Right cardiac atrium (tissue), 5 donors: ENCODE results near the gene C19orf73. TPM values are rescaled to one million over a fixed set of nuclear protein-coding genes. Genes with fewer than 3 reads are reported as not detected.
"Not testable (repeated sequence)": the region's sequence is repeated elsewhere in the genome, so short reads cannot be mapped to it uniquely, and the experiment has no call there.

Source experiments
- ATAC-seq, 2 donors: fragments of 200-7000 bp; cut with Tn5 transposase; one replicate each; pipeline versions ENCODE4 v1.8.0 to v1.9.1; 2020; ENCODE audit warnings: moderate library complexity in 2 of 2, mild to moderate bottlenecking in 1 of 2
- DNase-seq, 3 donors: peaks; one replicate each; pipeline ENCODE4 v3.0.0-alpha.2; 2020
- H3K27ac ChIP-seq: one replicate; pipeline ENCODE4 v1.5.1; 2013; ENCODE audit warnings: mild to moderate bottlenecking, low read length, control low read depth, moderate library complexity
- H3K27me3 ChIP-seq: one replicate; pipeline ENCODE4 v1.6.1; 2013; ENCODE audit not compliant: control insufficient read depth, insufficient read depth
- H3K4me1 ChIP-seq: one replicate; pipeline ENCODE4 v1.6.1; 2013; ENCODE audit warnings: low read length; ENCODE audit not compliant: control insufficient read depth, insufficient read depth
- H3K4me3 ChIP-seq: one replicate; pipeline ENCODE4 v1.5.1; 2013; ENCODE audit warnings: low read length, control low read depth
- H3K9me3 ChIP-seq: one replicate; pipeline ENCODE4 v1.6.1; 2013; ENCODE audit warnings: low read length; ENCODE audit not compliant: control insufficient read depth
- WGBS: extraction: QIAGEN DNeasy Blood & Tissue Kit; methylation state at CpG from one replicate; pipeline ENCODE4 v1.1.7; 2013; 5-methylcytosine and 5-hydroxymethylcytosine counted together
- intact Hi-C, 4 donors: fragments of 100-400 bp; cut with DNase I; formaldehyde crosslinking; loops; one replicate each; pipeline versions ENCODE4 v1.11.0 to v1.14.0; 2022 to 2023
- polyA plus RNA-seq: library from polyadenylated mRNA; stranded (reverse); fragments of 200-250 nt; gene quantifications from one replicate; pipeline ENCODE4 v1.2.3, GENCODE V29; 2013
- total RNA-seq, 4 donors: library from RNA; stranded (reverse); fragmentation: NEBNext Ultra II Directional; extraction: Animal tissue kit (Norgen Biotek cat#: 25700); gene quantifications; one replicate each; pipeline ENCODE4 v1.2.1, GENCODE V29; 2021
- donor health status: healthy with polysubstance abuse.
- donor health status: DM: no; HTN: yes; CAD: no.
- donor health status: DM: no; HTN: no; CAD: no.
- donor health status: DM: no; HTN: yes; CAD: no; lungs with severe emphysema.
- donor health status: DM: yes; HTN: yes; CAD: no.

C19orf73 gene
- total and polyA plus RNA-seq, 5 donors, result 1.2 to 3.3 (median 2.0) TPM

DNA sequence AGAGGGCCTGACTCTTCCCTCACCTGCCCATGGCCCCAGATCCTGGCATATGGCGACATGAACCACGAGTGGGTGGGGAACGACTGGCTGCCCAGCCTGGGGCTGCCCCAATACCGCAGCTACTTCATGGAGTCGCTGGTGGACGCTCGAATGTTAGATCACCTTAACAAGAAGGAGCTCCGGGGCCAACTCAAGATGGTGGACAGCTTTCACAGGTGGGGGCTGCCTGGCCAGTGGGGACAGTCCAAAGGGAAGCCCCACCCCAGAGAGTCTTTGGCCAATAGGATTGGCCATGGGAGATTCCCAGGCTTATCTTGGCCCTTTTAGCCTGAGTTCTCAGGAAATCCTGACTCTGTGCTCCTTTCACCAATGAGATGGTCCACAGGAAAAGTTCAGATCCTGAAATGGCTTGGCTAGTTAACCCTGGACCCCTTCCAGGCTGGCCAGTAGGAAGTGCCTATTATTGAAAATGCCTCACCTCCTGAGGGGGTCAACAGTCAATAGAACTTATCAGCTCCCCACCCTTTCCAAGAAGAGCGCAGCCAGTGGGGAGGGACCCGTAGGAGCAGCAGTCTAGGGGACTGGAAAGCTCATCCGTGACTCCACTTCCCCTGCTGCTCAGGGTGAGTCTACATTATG, 29.2 kb upstream of the C19orf73 start:
- DNase-seq, result peak; percentile 66 to 73 (median 72)
- Histone ChIP-seq H3K4me1 (no peaks in the 10 kb centered on the region), H3K9me3 (no peaks in the 10 kb centered on the region), H3K27me3 (no peaks in the 10 kb centered on the region), H3K27ac (peak overlapping the region; percentile 80), H3K4me3 (peak overlapping the region; percentile 42)
- intact Hi-C loops, result loop anchor here in 3 of 4 donors (5.0 to 10.0 kb wide), 2 partner anchors 51 to 53 kb away; no protein-coding TSS in a partner anchor
- 68% methylated on average over 11 of the region's 11 CpGs for WGBS
- ATAC-seq, result peak; percentile 1 to 42

GRCh38 chr19:49146408-49146770, 27.4 kb upstream of the C19orf73 start:
- 30% methylated on average over 7 of the region's 7 CpGs for WGBS
- H3K4me1 ChIP-seq, H3K4me3 ChIP-seq, H3K9me3 ChIP-seq, ATAC-seq, H3K27me3 ChIP-seq, H3K27ac ChIP-seq: not testable (repeated sequence)
- DNase-seq, result peak; percentile 51 to 78 (median 78)
- intact Hi-C loops, result loop anchor here in 3 of 4 donors (5.0 to 10.0 kb wide), 2 partner anchors 49 to 52 kb away; no protein-coding TSS in a partner anchor

- peak; percentile 9 to 15 for ATAC-seq
- no peak overlapping the region for H3K27ac ChIP-seq
- H3K9me3 ChIP-seq, result no peaks in the 10 kb centered on the region
- no peaks in the 10 kb centered on the region for H3K27me3 ChIP-seq
- no peaks in the 10 kb centered on the region for H3K4me1 ChIP-seq
- H3K4me3 ChIP-seq, result no peak overlapping the region
- peak; percentile 86 to 95 (median 94) for DNase-seq
- whole genome bisulfite sequencing, result 10% methylated on average over 30 of the region's 30 CpGs
- intact Hi-C loops, result loop anchor here in 3 of 4 donors (5.0 to 10.0 kb wide), 2 partner anchors 48 to 51 kb away; no protein-coding TSS in a partner anchor
Measured at GRCh38 chr19:49145573-49146407, 26.8 kb upstream of the C19orf73 start.

GRCh38 chr19:49142866-49143335, 24.0 kb upstream of the C19orf73 start:
- ATAC-seq (peak; percentile 95 to 97), DNase-seq (peak; percentile 92 to 97 (median 96))
- Histone ChIP-seq H3K27ac (no peak overlapping the region), H3K27me3 (no peaks in the 10 kb centered on the region), H3K9me3 (no peaks in the 10 kb centered on the region), H3K4me3 (peak overlapping the region; percentile 40), H3K4me1 (no peaks in the 10 kb centered on the region)
- WGBS, result 2% methylated on average over 21 of the region's 21 CpGs
- intact Hi-C loops, result loop anchor here in 1 of 4 donors (10.0 kb wide), 1 partner anchor 48 kb away; no protein-coding TSS in a partner anchor

DNA sequence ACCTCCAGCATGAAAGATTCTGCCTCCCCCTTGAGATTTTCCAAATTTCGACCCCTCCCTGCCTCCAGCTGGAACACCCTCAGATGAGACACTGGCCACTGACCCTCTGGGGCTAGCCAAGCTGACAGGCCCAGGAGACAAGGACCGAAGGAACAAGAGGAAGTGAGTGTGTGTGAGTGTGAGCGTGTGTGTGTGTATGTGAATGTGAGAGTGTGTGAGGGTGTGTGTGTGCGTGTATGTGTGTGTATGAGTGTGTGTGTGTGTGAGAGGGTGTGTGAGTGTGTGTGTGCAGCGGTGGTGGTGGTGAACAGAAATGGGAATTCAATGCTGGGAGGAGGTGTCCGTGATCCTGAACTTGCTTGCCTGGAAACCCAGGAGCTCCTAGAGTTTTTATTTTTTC, 22.4 kb upstream of the C19orf73 start:
- ATAC-seq, result no peak
- Histone ChIP-seq H3K4me1 (no peaks in the 10 kb centered on the region), H3K4me3 (no peak overlapping the region), H3K9me3 (no peaks in the 10 kb centered on the region), H3K27me3 (no peaks in the 10 kb centered on the region), H3K27ac (no peak overlapping the region)
- intact Hi-C loops, result loop anchor here in 1 of 4 donors (10.0 kb wide), 1 partner anchor 47 kb away; no protein-coding TSS in a partner anchor
- WGBS, result 80% methylated on average over 6 of the region's 6 CpGs
- DNase-seq, result peak in 1 of 3 donors; percentile 24

DNA sequence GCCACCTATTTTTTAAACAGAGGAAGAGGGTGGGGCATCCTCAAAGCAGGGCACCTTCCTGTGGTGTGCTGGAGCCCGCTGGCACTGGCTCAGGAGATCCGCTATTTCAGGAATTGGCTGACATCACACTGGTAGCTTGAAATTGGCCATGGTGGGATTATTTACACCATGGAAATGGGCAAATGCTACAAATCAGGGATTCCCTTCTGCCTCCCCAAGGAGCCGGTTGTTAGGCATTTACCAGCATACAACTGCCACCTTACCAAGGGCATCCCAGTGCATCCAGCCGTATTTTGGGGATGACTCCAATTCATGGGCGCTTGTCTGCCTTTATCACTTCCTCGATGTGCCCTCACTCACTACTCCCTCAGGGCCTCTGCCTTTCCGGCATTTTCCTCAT, 22.0 kb upstream of the C19orf73 start:
- Histone ChIP-seq H3K4me1 (no peaks in the 10 kb centered on the region), H3K27me3 (no peaks in the 10 kb centered on the region), H3K4me3 (no peak overlapping the region), H3K27ac (no peak overlapping the region), H3K9me3 (no peaks in the 10 kb centered on the region)
- no peak for ATAC-seq
- intact Hi-C loops, result loop anchor here in 1 of 4 donors (10.0 kb wide), 1 partner anchor 46 kb away; no protein-coding TSS in a partner anchor
- peak in 1 of 3 donors; percentile 12 for DNase-seq
- WGBS, result 77% methylated on average over 7 of the region's 7 CpGs

GRCh38 chr19:49136771-49137171, 17.8 kb upstream of the C19orf73 start:
- H3K27me3 ChIP-seq, result no peaks in the 10 kb centered on the region
- H3K9me3 ChIP-seq, result no peaks in the 10 kb centered on the region
- DNase-seq, result peak; percentile 90 to 96 (median 95)
- no peaks in the 10 kb centered on the region for H3K4me1 ChIP-seq
- peak overlapping the region; percentile 55 for H3K27ac ChIP-seq
- 58% methylated on average over 10 of the region's 10 CpGs for WGBS
- no peak overlapping the region for H3K4me3 ChIP-seq
- peak; percentile 69 to 82 for ATAC-seq
- intact Hi-C loops, result no loop called here

DNA sequence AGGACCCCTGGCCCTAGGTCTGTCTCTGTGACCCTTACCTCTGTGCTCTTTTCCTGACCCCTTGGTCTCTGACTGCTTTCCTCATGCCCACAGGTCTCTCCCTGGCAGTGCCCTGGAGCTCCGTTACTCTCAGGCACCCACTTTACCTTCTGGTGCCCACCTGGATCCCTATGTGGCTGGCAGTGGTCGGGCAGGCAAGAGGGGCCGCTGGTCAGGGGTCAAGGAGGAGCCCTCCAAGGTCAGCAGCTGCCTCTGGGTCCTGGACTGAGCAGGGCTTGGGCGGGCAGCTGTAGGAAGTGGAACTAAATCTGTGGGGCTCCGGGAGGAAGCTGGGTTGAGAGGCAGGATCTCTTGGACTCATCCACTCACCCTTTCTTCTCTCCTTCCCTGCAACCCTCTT, 16.7 kb upstream of the C19orf73 start:
- peak overlapping the region; percentile 60 for H3K27ac ChIP-seq
- peak in 1 of 3 donors; percentile 52 for DNase-seq
- no peak for ATAC-seq
- H3K4me3 ChIP-seq, result no peak overlapping the region
- WGBS, result 88% methylated on average over 5 of the region's 5 CpGs
- no peaks in the 10 kb centered on the region for H3K4me1 ChIP-seq
- no peaks in the 10 kb centered on the region for H3K27me3 ChIP-seq
- intact Hi-C loops, result no loop called here
- H3K9me3 ChIP-seq, result no peaks in the 10 kb centered on the region

GRCh38 chr19:49133621-49134454, 14.9 kb upstream of the C19orf73 start:
- Histone ChIP-seq H3K9me3 (no peaks in the 10 kb centered on the region), H3K27ac (no peak overlapping the region), H3K27me3 (no peaks in the 10 kb centered on the region), H3K4me3 (peak overlapping the region; percentile 4), H3K4me1 (no peaks in the 10 kb centered on the region)
- WGBS, result 43% methylated on average over 42 of the region's 42 CpGs
- DNase-seq (peak; percentile 76 to 92 (median 89)), ATAC-seq (peak; percentile 66 to 76)
- intact Hi-C loops, result no loop called here

- Histone ChIP-seq H3K4me3 (peak overlapping the region; percentile 4), H3K4me1 (no peaks in the 10 kb centered on the region), H3K27me3 (no peaks in the 10 kb centered on the region), H3K9me3 (no peaks in the 10 kb centered on the region), H3K27ac (no peak overlapping the region)
- WGBS, result 20% methylated on average over 49 of the region's 49 CpGs
- peak; percentile 19 to 33 for ATAC-seq
- intact Hi-C loops, result no loop called here
- peak; percentile 75 to 91 (median 88) for DNase-seq
Measured at GRCh38 chr19:49132974-49133609, 14.1 kb upstream of the C19orf73 start.
